GM23338 (cell line): ENCODE measurements around the gene MYO18B. TPM values are rescaled to one million over a fixed set of nuclear protein-coding genes. Genes with fewer than 3 reads are reported as not detected.

Experiments used
- ATAC-seq: fragments of 200-7000 bp; cut with Tn5 transposase; 3 replicates; pipeline ENCODE4 v1.9.1; 2020
- DNase-seq: peaks from one replicate; pipeline ENCODE4 v3.0.0-alpha.2; 2015; ENCODE audit warnings: low spot score
- H2AFZ ChIP-seq: fragments of 200-600 bp; sonication (generic); 2 replicates; pipeline ENCODE4 v1.8.0; 2016; ENCODE audit warnings: antibody characterized with exemption, mild to moderate bottlenecking, moderate library complexity
- H3F3A ChIP-seq: fragments of 200-600 bp; sonication (generic); replicated peaks from 2 replicates; pipeline ENCODE4 v1.8.0; 2017; ENCODE audit warnings: antibody characterized with exemption, mixed run types, low read depth
- H3K27ac ChIP-seq: fragments of 200-600 bp; sonication (generic); 2 replicates; pipeline ENCODE4 v1.6.1; 2016; ENCODE audit warnings: low read depth
- H3K27me3 ChIP-seq: fragments of 200-600 bp; sonication (generic); 2 replicates; pipeline ENCODE4 v1.8.0; 2016; ENCODE audit warnings: mild to moderate bottlenecking, mixed run types, moderate library complexity; ENCODE audit not compliant: insufficient read depth
- H3K36me3 ChIP-seq: fragments of 200-600 bp; sonication (generic); 2 replicates; pipeline ENCODE4 v1.8.0; 2016; ENCODE audit warnings: mild to moderate bottlenecking; ENCODE audit not compliant: insufficient read depth
- H3K4me1 ChIP-seq: fragments of 200-600 bp; sonication (generic); 2 replicates; pipeline ENCODE4 v1.8.0; 2016; ENCODE audit warnings: mild to moderate bottlenecking, moderate library complexity; ENCODE audit not compliant: insufficient read depth
- H3K4me2 ChIP-seq: fragments of 200-600 bp; sonication (generic); 2 replicates; pipeline ENCODE4 v1.7.1; 2017; ENCODE audit warnings: mixed run types
- H3K4me3 ChIP-seq: fragments of 200-600 bp; sonication (generic); 2 replicates; pipeline ENCODE4 v1.6.1; 2016; ENCODE audit warnings: mixed run types
- H3K79me2 ChIP-seq: fragments of 200-600 bp; sonication (generic); replicated peaks from 2 replicates; pipeline ENCODE4 v1.8.0; 2017; ENCODE audit warnings: mild to moderate bottlenecking; ENCODE audit not compliant: insufficient read depth
- H3K9me2 ChIP-seq: fragments of 200-600 bp; sonication (generic); 2 replicates; pipeline ENCODE4 v1.8.0; 2017; ENCODE audit not compliant: insufficient read depth
- H4K20me1 ChIP-seq: fragments of 200-600 bp; sonication (generic); replicated peaks from 2 replicates; pipeline ENCODE4 v1.8.0; 2017; ENCODE audit warnings: mild to moderate bottlenecking; ENCODE audit not compliant: insufficient read depth
- H3K27ac Mint-ChIP-seq: 2 replicates; pipeline ENCODE4 v1.8.0; 2020; ENCODE audit warnings: inconsistent platforms, mild to moderate bottlenecking, moderate library complexity, mixed read lengths
- H3K27me3 Mint-ChIP-seq: 3 replicates; pipeline ENCODE4 v1.8.0; 2022; ENCODE audit warnings: low read depth, mild to moderate bottlenecking, moderate library complexity, mixed read lengths, inconsistent platforms; ENCODE audit not compliant: insufficient read depth, poor library complexity
- H3K36me3 Mint-ChIP-seq: 3 replicates; pipeline ENCODE4 v1.8.0; 2021; ENCODE audit warnings: low read depth, mild to moderate bottlenecking, inconsistent platforms, moderate library complexity, mixed read lengths
- H3K4me1 Mint-ChIP-seq: 3 replicates; pipeline ENCODE4 v1.8.0; 2020; ENCODE audit warnings: mild to moderate bottlenecking, inconsistent platforms, mixed read lengths
- H3K4me3 Mint-ChIP-seq: 3 replicates; pipeline ENCODE4 v1.8.0; 2021; ENCODE audit warnings: moderate library complexity, mild to moderate bottlenecking, inconsistent platforms, mixed read lengths
- H3K9me3 Mint-ChIP-seq: 3 replicates; pipeline ENCODE4 v1.8.0; 2020; ENCODE audit warnings: moderate library complexity, mild to moderate bottlenecking, inconsistent platforms, mixed read lengths
- CREB1 ChIP-seq: fragments of 250-450 bp; sonication (Bioruptor Pico); IDR thresholded peaks from 2 replicates; pipeline ENCODE4 v1.5.0; 2020; ENCODE audit warnings: low read depth, mild to moderate bottlenecking, moderate library complexity
- CTCF ChIP-seq, 2 experiments: fragments of 200-600 bp in 1 of 2; sonication (generic) in 1 of 2; conservative IDR thresholded peaks; 2 replicates each; pipeline versions ENCODE4 v1.5.1 to v1.6.1; 2016 to 2017; ENCODE audit warnings: antibody characterized with exemption in 2 of 2, low read depth in 2 of 2, mild to moderate bottlenecking in 2 of 2, moderate library complexity in 1 of 2
- ETS1 ChIP-seq: IDR thresholded peaks from 2 replicates; pipeline ENCODE4 v1.6.1; 2016; ENCODE audit warnings: antibody characterized with exemption
- EZH2 ChIP-seq: fragments of 200-600 bp; sonication (generic); IDR thresholded peaks from one replicate; pipeline ENCODE4 v1.8.0; 2017; ENCODE audit warnings: antibody characterized with exemption, mild to moderate bottlenecking, low read depth; ENCODE audit not compliant: unreplicated experiment
- EZH2phosphoT487 ChIP-seq: fragments of 200-600 bp; sonication (generic); IDR thresholded peaks from one replicate; pipeline ENCODE4 v1.8.1; 2018; ENCODE audit warnings: antibody characterized with exemption; ENCODE audit not compliant: unreplicated experiment
- JUNB ChIP-seq: IDR thresholded peaks from one replicate; pipeline ENCODE4 v1.6.1; 2016; ENCODE audit warnings: antibody characterized with exemption; ENCODE audit not compliant: unreplicated experiment
- NANOG ChIP-seq: IDR thresholded peaks from 2 replicates; pipeline ENCODE4 v1.6.1; 2016; ENCODE audit warnings: antibody characterized with exemption, borderline replicate concordance
- POLR2AphosphoS5 ChIP-seq: IDR thresholded peaks from 2 replicates; pipeline ENCODE4 v1.6.1; 2016; ENCODE audit warnings: antibody characterized with exemption, low read depth
- REST ChIP-seq: IDR thresholded peaks from one replicate; pipeline ENCODE4 v1.6.1; 2018; ENCODE audit warnings: antibody characterized with exemption; ENCODE audit not compliant: unreplicated experiment
- STAT1 ChIP-seq: IDR thresholded peaks from one replicate; pipeline ENCODE4 v1.6.1; 2016; ENCODE audit warnings: antibody characterized with exemption; ENCODE audit not compliant: unreplicated experiment
- ZNF114 ChIP-seq: fragments of 250-450 bp; sonication (Bioruptor Pico); IDR thresholded peaks from 2 replicates; pipeline ENCODE4 v1.5.0; 2020; ENCODE audit warnings: mild to moderate bottlenecking, moderate library complexity
- ZNF331 ChIP-seq: fragments of 250-450 bp; sonication (Bioruptor Pico); IDR thresholded peaks from 2 replicates; pipeline ENCODE4 v1.5.0; 2020; ENCODE audit warnings: low read depth, mild to moderate bottlenecking, moderate library complexity
- ZNF462 ChIP-seq: fragments of 250-450 bp; sonication (Bioruptor Pico); IDR thresholded peaks from 2 replicates; pipeline ENCODE4 v1.5.0; 2020; ENCODE audit warnings: mild to moderate bottlenecking, moderate library complexity
- polyA plus RNA-seq: library from polyadenylated mRNA; unstranded; fragments of >200 nt; fragmentation: Nextera tagmentation; extraction: Ambion mirVana; gene quantifications from 2 replicates; pipeline ENCODE4 v1.2.1, GENCODE V29; 2016
- total RNA-seq: library from RNA; depleted of rRNA; stranded (reverse); fragments of >200 nt; shearing (Covaris generic); gene quantifications from 2 replicates; pipeline ENCODE4 v1.2.3, GENCODE V29; 2014

MYO18B gene
- total and polyA plus RNA-seq, 2 experiments from 2014 or later, result 0.36 to 0.45 TPM

- Histone ChIP-seq H3K4me1 (peaks cover 47% of the 10 kb centered on the region), H3F3A (no peaks in the 10 kb centered on the region), H4K20me1 (no peaks in the 10 kb centered on the region), H3K27ac (no peak overlapping the region), H3K79me2 (no peaks in the 10 kb centered on the region), H3K4me2 (peak overlapping the region; percentile 15; the same call in 1 of the 2 replicates), H3K9me2 (no peaks in the 10 kb centered on the region), H3K36me3 (no peaks in the 10 kb centered on the region), H3K27me3 (peaks cover 10% of the 10 kb centered on the region; the same call in 1 of the 2 replicates), H3K4me3 (no peak overlapping the region), H2AFZ (no peak overlapping the region)
- Mint-ChIP-seq H3K27me3 (peaks cover 23% of the 10 kb centered on the region), H3K27ac (peak overlapping the region; percentile 33; the same call in 1 of the 2 replicates), H3K9me3 (peaks cover 10% of the 10 kb centered on the region; the same call in 2 of the 3 replicates), H3K4me1 (peaks cover 62% of the 10 kb centered on the region), H3K36me3 (peaks cover 5% of the 10 kb centered on the region; the same call in 2 of the 3 replicates), H3K4me3 (no peak overlapping the region)
- no peak for DNase-seq
- TF ChIP-seq ZNF462 (CRISPR knock-in tag) (no peak), STAT1 (no peak), ETS1 (no peak), ZNF331 (CRISPR knock-in tag) (no peak), CREB1 (no peak), ZNF114 (CRISPR knock-in tag) (no peak), POLR2AphosphoS5 (no peak), NANOG (no peak), JUNB (no peak), REST (no peak), EZH2 (no peak), CTCF (conservative IDR thresholded peaks at IDR 0.05; ENCODE audit: low read depth in 2 of 2) (no peak), EZH2phosphoT487 (no peak)
- no peak for ATAC-seq
Observed at GRCh38 chr22:25930083-25930482, 188.1 kb downstream of the MYO18B start.
